Stimulated activated CD8-positive, alpha-beta memory T cell treated with anti-CD3 and anti-CD28 coated beads, Interleukin-4, amount 100 ng/mL, for 4 hours (primary cell): ENCODE results near the gene DNAJC28.
"Not testable (repeated sequence)": the region's sequence is repeated elsewhere in the genome, so short reads cannot be mapped to it uniquely, and the experiment has no call there.

Experiments used
- DNase-seq, 2 donors: peaks; one replicate each; pipeline ENCODE4 v3.0.0-alpha.2; 2020; ENCODE audit warnings: low read depth in 2 of 2, low spot score in 1 of 2

DNAJC28 gene

GRCh38 chr21:33491373-33492102 is at the start of gene DNAJC28:
Gene DNAJC28 (minus strand): TSS chr21:33491716. CDS start chr21:33489393, 2,323 bp downstream.
- peak; percentile 92 to 93 for DNase-seq

GRCh38 chr21:33541105-33541711 is 49.7 kb upstream of the DNAJC28 start:
- DNase-seq, result no peak

GRCh38 chr21:33540711-33541104 is 49.2 kb upstream of the DNAJC28 start:
- no peak for DNase-seq

- DNase-seq, result no peak
These were observed 48.1 kb upstream of the DNAJC28 start for GRCh38 chr21:33539616-33540015.

GRCh38 chr21:33537212-33537611 is 45.7 kb upstream of the DNAJC28 start:
- no peak for DNase-seq

GRCh38 chr21:33531007-33531406 is 39.5 kb upstream of the DNAJC28 start:
- DNase-seq, result no peak

GRCh38 chr21:33522953-33523349 is 31.4 kb upstream of the DNAJC28 start:
- DNase-seq, result no peak

GRCh38 chr21:33522297-33522952 is 30.9 kb upstream of the DNAJC28 start:
- no peak for DNase-seq

- no peak for DNase-seq
These were observed 27.4 kb upstream of the DNAJC28 start for GRCh38 chr21:33518899-33519298.

GRCh38 chr21:33514229-33514628 is 22.7 kb upstream of the DNAJC28 start:
- DNase-seq, result no peak

- DNase-seq, result no peak
These were observed 21.0 kb upstream of the DNAJC28 start for GRCh38 chr21:33512481-33512880.

- DNase-seq, result no peak
These were observed 20.1 kb upstream of the DNAJC28 start for GRCh38 chr21:33511639-33512038.

GRCh38 chr21:33510826-33511225 is 19.3 kb upstream of the DNAJC28 start:
- DNase-seq, result no peak

- DNase-seq, result not testable (repeated sequence)
These were observed 15.5 kb upstream of the DNAJC28 start for GRCh38 chr21:33507003-33507402.

- DNase-seq, result no peak
These were observed 14.3 kb upstream of the DNAJC28 start for GRCh38 chr21:33505833-33506232.

GRCh38 chr21:33496345-33496744 is 4.8 kb upstream of the DNAJC28 start:
- DNase-seq, result no peak

- no peak for DNase-seq
These were observed 4.2 kb upstream of the DNAJC28 start for GRCh38 chr21:33495743-33496142.

GRCh38 chr21:33493756-33494155 is 2.2 kb upstream of the DNAJC28 start:
- DNase-seq, result no peak

- DNase-seq, result no peak
These were observed 1.1 kb upstream of the DNAJC28 start for GRCh38 chr21:33492571-33492970.

GRCh38 chr21:33490991-33491372 is 534 bp downstream of the DNAJC28 start:
- no peak for DNase-seq

- DNase-seq, result no peak
These were observed 2.6 kb downstream of the DNAJC28 start for GRCh38 chr21:33488936-33489335.

- no peak for DNase-seq
These were observed 3.5 kb downstream of the DNAJC28 start for GRCh38 chr21:33487996-33488395.
